ENCODE data around the gene DMGDH.
A peak's percentile ranks its signal among the peaks of the same experiment; 100 is the strongest.

DMGDH gene

GRCh38 chr5:79059674-79060073, 9.8 kb downstream of the DMGDH start:
- no peak for DNase-seq

- DNase-seq, result no peak
Observed at GRCh38 chr5:79056847-79057246, 12.6 kb downstream of the DMGDH start.

- DNase-seq, result no peak
Observed at GRCh38 chr5:79055017-79055416, 14.5 kb downstream of the DMGDH start.

GRCh38 chr5:79053321-79053720, 16.2 kb downstream of the DMGDH start:
- DNase-seq, result no peak

GRCh38 chr5:79050498-79050897, 19.0 kb downstream of the DMGDH start:
- DNase-seq, result no peak

- DNase-seq, result no peak
Observed at GRCh38 chr5:79048437-79048836, 21.0 kb downstream of the DMGDH start.

GRCh38 chr5:79047199-79047598, 22.3 kb downstream of the DMGDH start:
- no peak for DNase-seq

GRCh38 chr5:79042188-79042587, 27.3 kb downstream of the DMGDH start:
- no peak for DNase-seq

GRCh38 chr5:79036769-79037168, 32.7 kb downstream of the DMGDH start:
- no peak for DNase-seq

GRCh38 chr5:79035237-79035636, 34.2 kb downstream of the DMGDH start:
- DNase-seq, result no peak

- DNase-seq, result no peak
Observed at GRCh38 chr5:79032782-79033181, 36.7 kb downstream of the DMGDH start.

- no peak for DNase-seq
Observed at GRCh38 chr5:79032031-79032695, 37.3 kb downstream of the DMGDH start.

GRCh38 chr5:79031485-79031867, 38.0 kb downstream of the DMGDH start:
- DNase-seq, result no peak

GRCh38 chr5:79030663-79031484, 38.6 kb downstream of the DMGDH start:
- no peak for DNase-seq

GRCh38 chr5:79025054-79025472, 44.4 kb downstream of the DMGDH start:
- DNase-seq, result peak; percentile 14

- DNase-seq, result no peak
Observed at GRCh38 chr5:79023947-79024346, 45.5 kb downstream of the DMGDH start.

GRCh38 chr5:79023348-79023747, 46.1 kb downstream of the DMGDH start:
- no peak for DNase-seq

- no peak for DNase-seq
Observed at GRCh38 chr5:79022771-79023170, 46.7 kb downstream of the DMGDH start.

- DNase-seq, result no peak
Observed at GRCh38 chr5:79021753-79022152, 47.7 kb downstream of the DMGDH start.

- no peak for DNase-seq
Observed at GRCh38 chr5:79020861-79021561, 48.5 kb downstream of the DMGDH start.

- DNase-seq, result no peak
Observed at GRCh38 chr5:79014631-79015030, 54.8 kb downstream of the DMGDH start.

GRCh38 chr5:79011869-79012268, 57.6 kb downstream of the DMGDH start:
- DNase-seq, result no peak

GRCh38 chr5:79011219-79011836, 58.1 kb downstream of the DMGDH start:
- no peak for DNase-seq
